NB4 (cell line): ENCODE measurements around the gene ARID1B.

Source experiments
- DNase-seq: peaks from one replicate; pipeline ENCODE4 v3.0.0; 2010; ENCODE audit warnings: low read depth
- H3K4me3 ChIP-seq: one replicate; pipeline ENCODE4 v1.5.1; 2011; ENCODE audit warnings: mild to moderate bottlenecking, low read depth, low read length, moderate library complexity
- CTCF ChIP-seq: IDR thresholded peaks from one replicate; pipeline ENCODE4 v1.5.1; 2012; ENCODE audit warnings: low read depth, low read length
- MAX ChIP-seq: IDR thresholded peaks from 2 replicates; pipeline ENCODE4 v1.6.1; 2011; ENCODE audit warnings: low read depth, low read length
- MYC ChIP-seq: IDR thresholded peaks from 2 replicates; pipeline ENCODE4 v1.6.1; 2011; ENCODE audit warnings: low read depth, low read length
- POLR2A ChIP-seq: IDR thresholded peaks from 2 replicates; pipeline ENCODE4 v1.6.1; 2011; ENCODE audit warnings: mild to moderate bottlenecking; ENCODE audit not compliant: insufficient read length; ENCODE audit errors: extremely low read depth

The ARID1B gene

GRCh38 chr6:156994215-156995076 lies 217.3 kb downstream of the ARID1B start:
- H3K4me3 ChIP-seq: no peak overlapping the region
- no peak for DNase-seq
- TF ChIP-seq POLR2A (no peak), MAX (no peak), CTCF (no peak), MYC (no peak)

- no peak for DNase-seq
- H3K4me3 ChIP-seq: no peak overlapping the region
- TF ChIP-seq CTCF (no peak), MAX (no peak), POLR2A (no peak), MYC (no peak)
Observed at GRCh38 chr6:156995502-156995901, 218.3 kb downstream of the ARID1B start.

GRCh38 chr6:156996265-156996664 lies 219.1 kb downstream of the ARID1B start:
- H3K4me3 ChIP-seq: no peak overlapping the region
- no peak for TF ChIP-seq POLR2A
- no peak for TF ChIP-seq MAX
- no peak for DNase-seq

- H3K4me3 ChIP-seq: no peak overlapping the region
- no peak for TF ChIP-seq CTCF
- TF ChIP-seq MYC: no peak
- TF ChIP-seq MAX: no peak
- TF ChIP-seq POLR2A: no peak
- no peak for DNase-seq
Observed at GRCh38 chr6:156998794-156999330, 221.7 kb downstream of the ARID1B start.

- no peak for DNase-seq
- H3K4me3 ChIP-seq: no peak overlapping the region
- TF ChIP-seq POLR2A (no peak), CTCF (no peak), MAX (no peak), MYC (no peak)
Observed at GRCh38 chr6:156999762-157000161, 222.6 kb downstream of the ARID1B start.

GRCh38 chr6:157001716-157002115 lies 224.5 kb downstream of the ARID1B start:
- no peak overlapping the region for H3K4me3 ChIP-seq
- TF ChIP-seq MAX: no peak
- no peak for DNase-seq
